NK-92 (cell line): ENCODE measurements around the gene NRL.

Experiments
- DNase-seq: peaks from one replicate; lab custom pipeline; 2025; ENCODE audit not compliant: unreplicated experiment; lab: John Stamatoyannopoulos, UW

Gene NRL

GRCh38 chr14:24100982-24101494 is 13.7 kb downstream of the NRL start:
- no peak for DNase-seq

- no peak for DNase-seq
These were observed 14.4 kb downstream of the NRL start for GRCh38 chr14:24100197-24100981.

GRCh38 chr14:24098927-24099813 is 15.6 kb downstream of the NRL start:
- DNase-seq = no peak

GRCh38 chr14:24098229-24098926 is 16.4 kb downstream of the NRL start:
- no peak for DNase-seq

- DNase-seq = no peak
These were observed 18.1 kb downstream of the NRL start for GRCh38 chr14:24096545-24097181.

- DNase-seq = no peak
These were observed 19.3 kb downstream of the NRL start for GRCh38 chr14:24095271-24096068.

GRCh38 chr14:24094841-24095270 is 19.9 kb downstream of the NRL start:
- no peak for DNase-seq

GRCh38 chr14:24093901-24094840 is 20.6 kb downstream of the NRL start, which contains the start of gene PCK2:
Gene PCK2, plus strand, starts transcription at chr14:24094311. Its CDS starts 95 bp downstream, at chr14:24094406.
- no peak for DNase-seq

- no peak for DNase-seq
These were observed 21.4 kb downstream of the NRL start for GRCh38 chr14:24093207-24093900.

- no peak for DNase-seq
These were observed 22.1 kb downstream of the NRL start for GRCh38 chr14:24092505-24093206.

- no peak for DNase-seq
These were observed 22.6 kb downstream of the NRL start for GRCh38 chr14:24092110-24092504.

GRCh38 chr14:24089890-24090289 is 24.9 kb downstream of the NRL start:
- no peak for DNase-seq

GRCh38 chr14:24088095-24088494 is 26.7 kb downstream of the NRL start:
- no peak for DNase-seq

GRCh38 chr14:24087004-24087403 is 27.7 kb downstream of the NRL start:
- no peak for DNase-seq

- DNase-seq = no peak
These were observed 28.4 kb downstream of the NRL start for GRCh38 chr14:24086193-24086955.

GRCh38 chr14:24085215-24085614 is 29.5 kb downstream of the NRL start:
- DNase-seq = no peak

GRCh38 chr14:24084440-24084839 is 30.3 kb downstream of the NRL start:
- DNase-seq = no peak
